HepG2 (cell line): ENCODE data around the gene CHRD. TPM values are rescaled to one million over a fixed set of nuclear protein-coding genes. Genes with fewer than 3 reads are reported as not detected.

Experiments
- EEA1 ChIP-seq: sonication (generic); formaldehyde crosslinking; IDR thresholded peaks from 2 replicates; pipeline ENCODE4 v1.5.1; 2020; ENCODE audit warnings: mild to moderate bottlenecking, missing genetic modification reagents, borderline replicate concordance
- ELF1 ChIP-seq: sonication (generic); formaldehyde crosslinking; IDR thresholded peaks from 2 replicates; pipeline ENCODE4 v1.4.0; 2020; ENCODE audit warnings: missing genetic modification reagents
- MED8 ChIP-seq: sonication (generic); formaldehyde crosslinking; IDR thresholded peaks from 2 replicates; pipeline ENCODE4 v1.8.1; 2023; ENCODE audit warnings: mild to moderate bottlenecking, missing genetic modification reagents; ENCODE audit not compliant: insufficient replicate concordance
- RNF219 ChIP-seq: sonication (generic); formaldehyde crosslinking; IDR thresholded peaks from 2 replicates; pipeline ENCODE4 v1.5.0; 2020; ENCODE audit warnings: mild to moderate bottlenecking, missing genetic modification reagents
- TERF1 ChIP-seq: sonication (generic); formaldehyde crosslinking; IDR thresholded peaks from 2 replicates; pipeline ENCODE4 v1.8.0; 2022; ENCODE audit warnings: mild to moderate bottlenecking, missing genetic modification reagents, moderate library complexity
- ZNF142 ChIP-seq: sonication (generic); formaldehyde crosslinking; IDR thresholded peaks from 2 replicates; pipeline ENCODE4 v1.4.0; 2020; ENCODE audit warnings: missing genetic modification reagents
- ZNF337 ChIP-seq: sonication (generic); formaldehyde crosslinking; IDR thresholded peaks from 2 replicates; pipeline ENCODE4 v1.5.1; 2020; ENCODE audit warnings: missing genetic modification reagents, low read depth, mild to moderate bottlenecking, borderline replicate concordance
- ZNF33A ChIP-seq: sonication (generic); formaldehyde crosslinking; IDR thresholded peaks from 2 replicates; pipeline ENCODE4 v1.5.1; 2020; ENCODE audit warnings: missing genetic modification reagents, mild to moderate bottlenecking, moderate library complexity, borderline replicate concordance
- ZNF430 ChIP-seq: sonication (generic); formaldehyde crosslinking; IDR thresholded peaks from 2 replicates; pipeline ENCODE4 v1.9.0; 2021; ENCODE audit warnings: mild to moderate bottlenecking, missing genetic modification reagents
- ZNF746 ChIP-seq: sonication (generic); formaldehyde crosslinking; IDR thresholded peaks from 2 replicates; pipeline ENCODE4 v1.8.0; 2022; ENCODE audit warnings: mild to moderate bottlenecking, missing genetic modification reagents
- polyA plus RNA-seq, 8 experiments: library from polyadenylated mRNA; depleted of rRNA in 3 of 8; stranded (reverse) in 7 of 8; unstranded in 1 of 8; fragments of >200 nt; fragmentation: Illumina TruSeq in 4 of 8; extraction: Trizol in 4 of 8; gene quantifications; 2 replicates each; pipeline versions ENCODE4 v1.2.1 to v1.2.3, GENCODE V29; 2011 to 2016; ENCODE audit warnings: low read depth in 4 of 8, missing spikeins in 1 of 8, mixed read lengths in 1 of 8; ENCODE audit not compliant: insufficient read depth in 1 of 8
- total RNA-seq, 5 experiments: library from RNA; depleted of rRNA; stranded (reverse); fragments of >200 nt; fragmentation: Illumina TruSeq; extraction: Trizol; gene quantifications; 2 replicates each; pipeline ENCODE4 v1.2.3, GENCODE V29; 2016; ENCODE audit warnings: low read depth in 1 of 5
- TF ChIP-seq, protein P1 (sequence below): sonication (generic); formaldehyde crosslinking; IDR thresholded peaks from 2 replicates; pipeline ENCODE4 v1.9.0; 2021; ENCODE audit warnings: mild to moderate bottlenecking, missing genetic modification reagents

Gene CHRD
- total and polyA plus RNA-seq, 2 of the 13 experiments (the other 11 are each of a cell fraction or from before 2014, with no cell fraction given): 22.2 to 35.2 TPM

- TF ChIP-seq, protein P1, sequence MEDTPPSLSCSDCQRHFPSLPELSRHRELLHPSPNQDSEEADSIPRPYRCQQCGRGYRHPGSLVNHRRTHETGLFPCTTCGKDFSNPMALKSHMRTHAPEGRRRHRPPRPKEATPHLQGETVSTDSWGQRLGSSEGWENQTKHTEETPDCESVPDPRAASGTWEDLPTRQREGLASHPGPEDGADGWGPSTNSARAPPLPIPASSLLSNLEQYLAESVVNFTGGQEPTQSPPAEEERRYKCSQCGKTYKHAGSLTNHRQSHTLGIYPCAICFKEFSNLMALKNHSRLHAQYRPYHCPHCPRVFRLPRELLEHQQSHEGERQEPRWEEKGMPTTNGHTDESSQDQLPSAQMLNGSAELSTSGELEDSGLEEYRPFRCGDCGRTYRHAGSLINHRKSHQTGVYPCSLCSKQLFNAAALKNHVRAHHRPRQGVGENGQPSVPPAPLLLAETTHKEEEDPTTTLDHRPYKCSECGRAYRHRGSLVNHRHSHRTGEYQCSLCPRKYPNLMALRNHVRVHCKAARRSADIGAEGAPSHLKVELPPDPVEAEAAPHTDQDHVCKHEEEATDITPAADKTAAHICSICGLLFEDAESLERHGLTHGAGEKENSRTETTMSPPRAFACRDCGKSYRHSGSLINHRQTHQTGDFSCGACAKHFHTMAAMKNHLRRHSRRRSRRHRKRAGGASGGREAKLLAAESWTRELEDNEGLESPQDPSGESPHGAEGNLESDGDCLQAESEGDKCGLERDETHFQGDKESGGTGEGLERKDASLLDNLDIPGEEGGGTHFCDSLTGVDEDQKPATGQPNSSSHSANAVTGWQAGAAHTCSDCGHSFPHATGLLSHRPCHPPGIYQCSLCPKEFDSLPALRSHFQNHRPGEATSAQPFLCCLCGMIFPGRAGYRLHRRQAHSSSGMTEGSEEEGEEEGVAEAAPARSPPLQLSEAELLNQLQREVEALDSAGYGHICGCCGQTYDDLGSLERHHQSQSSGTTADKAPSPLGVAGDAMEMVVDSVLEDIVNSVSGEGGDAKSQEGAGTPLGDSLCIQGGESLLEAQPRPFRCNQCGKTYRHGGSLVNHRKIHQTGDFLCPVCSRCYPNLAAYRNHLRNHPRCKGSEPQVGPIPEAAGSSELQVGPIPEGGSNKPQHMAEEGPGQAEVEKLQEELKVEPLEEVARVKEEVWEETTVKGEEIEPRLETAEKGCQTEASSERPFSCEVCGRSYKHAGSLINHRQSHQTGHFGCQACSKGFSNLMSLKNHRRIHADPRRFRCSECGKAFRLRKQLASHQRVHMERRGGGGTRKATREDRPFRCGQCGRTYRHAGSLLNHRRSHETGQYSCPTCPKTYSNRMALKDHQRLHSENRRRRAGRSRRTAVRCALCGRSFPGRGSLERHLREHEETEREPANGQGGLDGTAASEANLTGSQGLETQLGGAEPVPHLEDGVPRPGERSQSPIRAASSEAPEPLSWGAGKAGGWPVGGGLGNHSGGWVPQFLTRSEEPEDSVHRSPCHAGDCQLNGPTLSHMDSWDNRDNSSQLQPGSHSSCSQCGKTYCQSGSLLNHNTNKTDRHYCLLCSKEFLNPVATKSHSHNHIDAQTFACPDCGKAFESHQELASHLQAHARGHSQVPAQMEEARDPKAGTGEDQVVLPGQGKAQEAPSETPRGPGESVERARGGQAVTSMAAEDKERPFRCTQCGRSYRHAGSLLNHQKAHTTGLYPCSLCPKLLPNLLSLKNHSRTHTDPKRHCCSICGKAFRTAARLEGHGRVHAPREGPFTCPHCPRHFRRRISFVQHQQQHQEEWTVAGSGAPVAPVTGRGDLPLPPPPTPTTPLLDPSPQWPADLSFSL (CRISPR knock-in tag): no peak
- TF ChIP-seq ZNF142 (no peak), RNF219 (CRISPR knock-in tag) (no peak), ELF1 (no peak), ZNF746 (CRISPR knock-in tag) (0 out of 2 replicates have a peak, but pooled peaks have one; percentile 14), ZNF337 (CRISPR knock-in tag) (no peak), ZNF33A (CRISPR knock-in tag) (no peak), EEA1 (CRISPR knock-in tag) (no peak; the same call in 1 of the 2 replicates), ZNF430 (CRISPR knock-in tag) (no peak), TERF1 (CRISPR knock-in tag) (no peak), MED8 (CRISPR knock-in tag) (no peak)
Measured at GRCh38 chr3:184335661-184336546, 44.0 kb upstream of the CHRD start (continued).
